HG03066 (cell line): ENCODE data around the gene DDT.
"Not testable (repeated sequence)": the region's sequence is repeated elsewhere in the genome, so short reads cannot be mapped to it uniquely, and the experiment has no call there.

Experiments used
- ATAC-seq: cut with Tn5 transposase; IDR thresholded peaks from one replicate; pipeline ENCODE4 v1.9.1; 2021; ENCODE audit warnings: low read depth; ENCODE audit not compliant: unreplicated experiment

DDT gene

DNA sequence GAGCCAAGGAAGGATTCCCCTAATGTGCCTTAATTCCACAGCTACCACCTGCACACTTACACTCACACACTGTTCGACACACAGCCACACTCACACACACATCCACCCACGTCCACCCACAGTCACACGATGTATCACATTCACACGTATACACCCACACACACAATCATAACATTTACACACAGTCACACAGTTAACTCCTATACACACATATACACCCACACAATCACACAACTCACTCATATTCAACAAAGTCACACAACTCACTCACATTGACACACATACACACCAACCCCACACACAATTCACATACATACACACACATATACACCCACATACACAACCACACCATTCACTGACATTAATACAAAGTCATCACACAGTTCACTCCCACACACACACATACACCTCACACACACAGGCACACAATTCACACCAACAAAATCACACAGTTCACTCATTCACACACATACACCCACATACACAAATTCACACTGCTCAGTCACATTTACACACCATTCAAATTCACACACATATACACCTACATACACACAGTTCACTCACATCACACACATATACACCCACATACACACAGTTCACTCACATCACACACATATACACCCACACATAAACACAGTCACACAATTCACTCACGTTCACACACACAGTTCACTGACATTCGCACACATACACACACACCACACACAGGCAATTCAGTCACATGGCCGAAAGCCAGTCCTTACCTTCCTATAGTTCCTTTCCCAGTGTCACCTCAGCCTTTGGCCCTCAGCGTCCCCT is 19.8 kb downstream of the DDT start:
- ATAC-seq = not testable (repeated sequence)

DNA sequence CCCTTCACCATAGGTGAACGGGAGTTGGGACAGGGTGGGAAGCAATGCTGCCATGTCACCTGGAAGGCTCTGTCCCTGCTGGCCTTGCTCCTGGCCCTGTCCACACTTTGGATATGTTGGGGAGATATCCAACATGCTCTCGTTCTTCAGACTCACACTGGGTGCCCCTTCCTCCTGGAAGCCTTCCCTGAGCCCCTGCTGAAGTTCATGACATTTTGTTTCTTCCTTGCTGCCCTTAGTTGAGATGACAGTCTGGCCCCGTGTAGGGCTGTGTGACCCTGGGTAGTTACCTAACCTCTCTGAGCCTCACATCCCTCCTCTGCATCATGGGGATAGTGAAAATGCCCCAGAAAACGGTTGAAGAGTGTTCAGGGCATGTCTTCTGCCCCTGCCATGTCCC is 20.8 kb downstream of the DDT start:
- ATAC-seq = not testable (repeated sequence)

DNA sequence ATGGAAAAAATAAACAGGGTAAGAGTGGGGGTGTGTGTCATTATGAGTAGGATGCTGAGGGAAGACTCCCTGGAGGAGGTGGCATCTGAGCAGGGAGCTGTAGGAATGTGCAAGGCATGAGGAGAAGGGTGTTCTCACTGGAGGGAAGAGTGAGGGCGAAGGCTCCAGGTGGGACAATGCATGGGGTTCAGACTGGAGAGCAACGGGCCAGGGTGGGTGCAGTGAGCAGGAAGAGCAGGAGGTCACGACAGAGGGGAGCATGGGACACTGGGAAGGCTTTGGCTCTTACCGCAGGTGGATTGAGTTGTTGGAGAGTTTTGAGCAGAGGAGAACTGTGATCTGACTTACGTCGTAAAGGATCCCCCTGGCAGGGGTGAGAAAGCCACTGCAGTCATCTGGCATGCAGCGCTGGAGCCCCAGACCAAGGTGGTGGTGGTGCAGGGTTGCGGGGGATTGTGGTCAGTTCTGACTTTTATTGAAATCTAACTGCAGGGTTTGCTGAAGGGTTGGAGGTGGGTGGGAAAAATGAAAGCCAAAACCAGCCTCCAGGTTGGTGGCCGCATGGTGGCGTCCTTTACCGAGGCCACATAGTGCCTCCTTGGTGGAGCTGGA is 21.3 kb downstream of the DDT start:
- ATAC-seq = not testable (repeated sequence)

DNA sequence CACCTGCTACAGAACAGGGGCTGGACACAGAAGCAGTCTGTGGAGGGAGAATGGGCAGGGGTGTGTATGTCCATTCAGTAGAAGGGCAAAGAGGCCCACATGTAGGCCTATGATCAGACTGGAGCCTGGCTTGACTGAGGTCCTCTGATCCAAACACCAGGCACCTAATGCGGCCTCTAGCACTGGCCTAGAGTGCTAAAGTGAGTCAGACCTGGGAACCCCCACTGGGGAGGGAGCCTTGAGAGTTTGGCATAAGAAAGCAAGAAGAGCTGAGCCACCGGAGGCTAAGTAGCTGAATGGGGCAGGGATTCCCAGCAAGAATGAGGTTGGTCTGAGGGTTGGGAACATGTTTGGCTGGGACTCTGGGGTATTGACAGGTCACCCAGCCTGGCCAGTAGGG is 22.9 kb downstream of the DDT start:
- not testable (repeated sequence) for ATAC-seq

DNA sequence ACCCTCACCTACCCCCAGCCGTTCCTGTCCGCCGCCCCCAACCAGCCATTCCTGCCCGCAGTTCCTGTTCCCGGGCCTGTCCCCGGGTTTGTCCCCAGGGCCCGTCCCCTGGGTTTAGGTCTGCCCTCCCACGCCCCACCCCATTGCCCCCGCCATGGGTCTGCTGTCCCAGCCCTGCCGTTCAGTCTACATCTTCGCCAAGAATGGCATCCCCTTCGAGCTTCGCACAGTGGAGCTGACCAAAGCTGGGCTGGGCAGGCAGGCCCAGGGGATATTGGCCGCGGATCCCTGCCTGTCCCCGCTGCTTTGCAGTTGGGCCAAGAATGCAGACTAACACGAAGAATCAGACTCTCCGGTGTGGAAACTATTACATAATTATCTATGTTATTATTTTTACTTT is 24.5 kb downstream of the DDT start:
- not testable (repeated sequence) for ATAC-seq

DNA sequence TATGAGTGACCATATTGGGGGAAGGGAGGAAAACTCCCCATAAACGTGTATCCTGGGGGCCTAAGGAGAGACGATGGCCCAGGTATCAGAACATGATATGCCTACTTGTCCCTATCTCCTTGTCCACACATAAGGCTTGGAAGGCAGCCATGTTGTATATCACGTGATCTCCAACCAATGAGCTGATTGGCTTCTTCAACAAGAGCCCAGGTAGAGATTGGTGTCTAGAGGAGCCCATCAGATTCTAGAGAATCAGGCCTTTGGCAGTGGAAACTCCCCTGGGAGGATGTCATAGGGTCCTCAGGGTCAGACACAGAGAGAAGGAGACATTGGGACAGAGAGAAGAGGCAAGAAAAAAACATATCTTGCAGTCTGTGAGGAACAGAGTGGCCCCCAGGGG is 26.9 kb downstream of the DDT start:
- not testable (repeated sequence) for ATAC-seq

DNA sequence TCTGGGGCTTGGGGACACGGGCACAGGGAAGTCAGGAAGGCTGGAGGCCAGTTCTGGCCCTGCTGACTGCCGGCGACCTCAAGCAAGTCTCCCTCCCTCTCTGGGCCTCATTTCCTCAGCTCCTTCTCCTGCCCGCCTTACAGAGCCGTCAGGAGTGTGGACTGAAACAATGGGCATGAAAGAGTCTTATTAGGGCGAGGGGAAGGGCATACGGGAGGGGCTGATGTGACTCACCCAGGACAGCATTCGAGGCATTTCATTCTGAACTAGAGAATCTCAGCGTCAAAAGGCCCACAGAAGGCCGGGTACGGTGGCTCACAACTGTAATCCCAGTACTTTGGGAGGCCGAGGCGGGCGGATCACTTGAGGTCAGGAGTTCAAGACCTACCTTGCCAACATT is 34.1 kb downstream of the DDT start:
- not testable (repeated sequence) for ATAC-seq

DNA sequence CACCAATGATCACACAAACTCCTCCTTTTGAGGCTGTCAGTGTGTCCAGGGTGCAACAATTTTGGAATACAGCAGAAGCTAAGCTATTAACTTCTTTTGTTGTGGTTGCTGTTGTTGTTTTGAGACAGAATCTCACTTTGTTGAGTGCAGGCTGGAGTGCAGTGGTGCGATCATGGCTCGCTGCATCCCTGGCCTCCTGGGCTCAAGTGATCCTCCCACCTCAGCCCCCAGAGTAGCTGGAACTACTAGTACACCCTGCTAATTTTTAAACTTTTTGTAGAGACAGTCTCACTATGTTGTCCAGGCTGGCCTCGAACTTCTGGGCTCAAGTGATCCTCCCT is 35.3 kb downstream of the DDT start:
- ATAC-seq = no peak

DNA sequence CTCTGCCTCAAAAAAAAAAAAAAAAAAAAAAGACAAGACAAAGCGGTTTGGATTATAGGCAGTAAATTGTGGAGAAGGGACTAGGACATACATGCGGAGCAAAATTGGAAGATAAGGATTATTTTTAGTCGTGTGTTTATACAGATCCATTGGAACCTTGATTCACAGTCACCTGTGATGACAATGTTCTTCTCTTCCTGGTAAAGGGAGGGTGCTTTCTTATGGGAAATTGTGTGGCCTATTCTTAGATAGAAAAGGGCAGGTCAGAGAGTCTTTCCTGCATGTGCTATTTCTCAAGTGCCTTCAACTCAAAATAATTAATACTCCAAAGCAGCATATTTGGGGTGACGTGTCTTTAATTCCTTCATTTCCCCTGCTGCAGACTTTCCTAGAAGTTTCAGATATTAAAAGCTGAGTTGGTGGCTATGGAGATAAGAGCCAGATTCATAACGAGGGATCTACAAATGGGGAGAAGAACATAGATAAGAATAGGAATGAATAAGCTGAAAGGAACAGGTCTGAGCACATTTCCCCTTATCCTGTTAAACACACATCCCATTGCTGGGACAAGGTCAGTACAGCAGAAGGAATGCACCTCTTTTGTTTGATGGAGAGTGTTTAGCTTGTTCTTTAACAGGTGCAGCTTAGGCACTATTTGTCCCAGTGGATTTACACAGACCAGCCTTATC is 35.8 kb downstream of the DDT start:
- ATAC-seq = no peak

DNA sequence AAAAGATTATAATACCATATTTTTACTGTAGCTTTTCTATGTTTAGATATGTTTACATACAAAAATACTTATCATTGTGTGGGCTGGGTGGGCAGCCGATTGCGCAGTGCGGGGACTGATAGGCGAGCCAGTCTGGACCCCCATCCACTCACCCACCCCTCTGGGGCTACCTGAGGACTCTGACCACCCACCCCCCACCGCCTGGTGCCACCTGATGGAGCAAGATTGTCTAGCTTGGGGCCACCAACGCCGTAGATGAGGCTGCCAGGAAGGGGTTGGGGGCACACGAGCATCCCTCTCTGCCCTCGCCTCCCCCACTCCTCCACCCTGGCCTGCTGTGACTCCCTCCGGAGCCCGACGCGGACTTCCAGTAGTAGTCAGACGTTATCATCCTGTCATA is 47.7 kb downstream of the DDT start:
- no peak for ATAC-seq

DNA sequence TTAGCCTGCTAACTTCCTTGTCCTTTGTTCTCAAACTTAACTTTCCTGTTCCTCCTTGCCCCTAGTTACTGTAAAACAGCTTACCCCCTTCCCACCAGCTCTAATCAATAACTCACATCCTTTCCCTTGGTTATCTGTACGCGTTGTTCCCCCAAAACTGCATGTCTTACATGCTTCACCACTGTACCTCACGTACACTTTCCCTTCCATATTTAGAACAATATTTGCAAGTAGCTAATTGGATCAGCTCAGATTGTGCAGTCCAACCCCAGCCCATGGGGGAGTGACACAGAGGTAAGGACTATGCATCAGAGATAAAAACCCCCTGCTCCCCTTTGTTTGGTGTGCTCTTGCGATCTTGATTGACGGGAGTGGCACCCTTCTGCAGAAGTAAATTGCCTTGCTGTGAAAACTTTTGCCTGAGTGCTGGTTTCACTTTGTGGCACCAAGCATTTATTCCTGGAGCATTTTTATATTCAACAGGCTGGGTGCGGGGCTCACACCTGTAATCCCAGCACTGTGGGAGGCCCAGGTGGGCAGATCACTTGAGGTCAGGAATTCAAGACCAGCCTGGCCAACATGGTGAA is 49.1 kb downstream of the DDT start:
- ATAC-seq = no peak

DNA sequence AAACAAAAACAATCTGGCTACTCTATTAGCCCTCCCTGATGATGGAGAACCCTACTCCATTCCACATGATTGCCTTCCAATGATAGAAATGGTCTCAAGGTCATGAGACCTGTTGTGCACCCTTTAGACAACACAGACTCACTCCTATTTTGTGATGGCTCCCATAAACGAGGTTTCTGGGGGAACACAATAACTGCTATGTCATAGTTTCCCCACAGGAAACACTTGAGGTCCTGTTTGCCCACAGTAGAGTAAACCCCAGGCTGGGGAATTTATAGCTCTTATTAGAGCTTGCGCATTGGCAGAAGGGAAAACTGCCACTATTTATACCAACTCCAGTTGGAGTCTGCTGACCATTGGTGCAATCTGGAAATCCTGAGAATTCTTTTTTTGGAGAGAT is 51.3 kb downstream of the DDT start:
- no peak for ATAC-seq

DNA sequence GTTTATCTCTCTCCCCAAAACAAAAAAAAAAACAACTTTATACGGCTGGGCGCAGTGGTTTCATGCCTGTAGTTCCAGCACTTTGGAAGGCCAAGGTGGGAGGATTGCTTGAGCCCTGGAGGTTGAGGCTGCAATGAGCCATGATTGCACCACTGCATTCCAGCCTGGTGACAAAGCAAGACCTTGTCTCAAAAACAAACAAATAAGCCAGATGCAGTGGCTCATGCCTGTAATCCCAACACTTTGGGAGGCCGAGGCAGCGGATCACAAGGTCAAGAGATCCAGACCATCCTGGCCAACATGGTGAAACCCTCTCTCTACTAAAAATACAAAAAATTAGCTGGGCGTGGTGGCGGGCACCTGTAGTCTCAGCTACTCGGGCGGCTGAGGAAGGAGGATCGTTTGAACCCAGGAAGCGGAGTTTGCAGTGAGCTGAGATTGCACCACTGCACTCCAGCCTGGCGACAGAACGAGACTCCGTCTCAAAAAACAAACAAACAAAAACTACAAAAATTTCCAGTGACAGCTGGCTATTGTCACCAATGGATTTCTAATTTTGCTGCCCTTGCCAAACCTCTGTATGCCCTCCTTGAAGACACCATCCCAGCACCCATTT is 52.5 kb downstream of the DDT start:
- ATAC-seq = not testable (repeated sequence)
